Measurements from ENCODE around the gene ATXN8OS.
"Not testable (repeated sequence)": the region's sequence is repeated elsewhere in the genome, so short reads cannot be mapped to it uniquely, and the experiment has no call there.

The ATXN8OS gene

DNA sequence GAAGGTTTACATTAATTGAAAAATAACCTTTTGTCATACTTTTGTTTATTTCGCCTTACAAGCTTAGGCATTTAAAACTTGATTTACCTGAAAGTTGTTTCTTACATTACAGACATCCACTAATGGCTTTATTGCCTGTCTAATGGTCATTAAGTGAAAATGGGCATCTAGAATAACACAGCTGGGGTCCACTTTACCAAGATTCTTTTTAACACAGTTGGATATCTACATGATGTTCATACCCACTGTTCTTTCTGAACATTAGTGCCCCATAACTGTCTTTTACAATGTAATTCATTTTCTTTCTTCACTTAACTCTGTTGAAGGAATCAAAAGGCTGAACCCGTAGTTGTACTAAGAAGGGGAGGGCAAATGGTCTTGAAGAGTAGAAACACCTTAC lies 20.5 kb downstream of the ATXN8OS start:
- Histone ChIP-seq H2AK5ac (ENCODE audit: low read length) (no peak overlapping the region), H3K79me2 (ENCODE audit: control insufficient read depth, insufficient read depth, low read length) (no peaks in the 10 kb centered on the region), H4K8ac (ENCODE audit: low read depth, low read length) (no peak overlapping the region), H2BK120ac (ENCODE audit: low read depth, low read length) (no peak overlapping the region), H3K36me3 (ENCODE audit: control insufficient read depth, insufficient read depth, low read length) (no peaks in the 10 kb centered on the region), H3K23ac (ENCODE audit: low read length) (no peak overlapping the region), H3K27ac (ENCODE audit: low read depth, low read length) (no peak overlapping the region), H3K4me1 (ENCODE audit: control insufficient read depth, low read depth, low read length) (no peaks in the 10 kb centered on the region), H2BK15ac (replicated peaks; ENCODE audit: low read depth) (no peak overlapping the region), H3K4me2 (ENCODE audit: low read length) (no peak overlapping the region), H3K4me3 (ENCODE audit: low read length) (no peak overlapping the region), H4K5ac (ENCODE audit: low read length) (no peak overlapping the region), H3K79me1 (ENCODE audit: low read length) (no peaks in the 10 kb centered on the region), H3K4ac (ENCODE audit: low read depth, low read length) (no peak overlapping the region), H3K9ac (ENCODE audit: low read length) (no peak overlapping the region), H3K18ac (ENCODE audit: low read length) (no peak overlapping the region), H3K56ac (ENCODE audit: low read length) (no peak overlapping the region), H2BK5ac (ENCODE audit: low read length) (no peak overlapping the region), H3K27me3 (ENCODE audit: insufficient read depth, low read length, poor library complexity) (no peaks in the 10 kb centered on the region)
- no peak for DNase-seq
- no CpG with 5 or more reads among the region's 2 CpGs for WGBS (ENCODE audit: extremely low coverage, insufficient coverage, low lambda C conversion rate)

GRCh38 chr13:70142658-70143057 lies 35.0 kb downstream of the ATXN8OS start:
- not testable (repeated sequence) for H3K9ac ChIP-seq (ENCODE audit: low read length); H3K27ac ChIP-seq (ENCODE audit: low read depth, low read length); H2BK5ac ChIP-seq (ENCODE audit: low read length); H3K27me3 ChIP-seq (ENCODE audit: insufficient read depth, low read length, poor library complexity); H3K36me3 ChIP-seq (ENCODE audit: control insufficient read depth, insufficient read depth, low read length); H4K5ac ChIP-seq (ENCODE audit: low read length); H3K4ac ChIP-seq (ENCODE audit: low read depth, low read length); H3K18ac ChIP-seq (ENCODE audit: low read length); H3K79me2 ChIP-seq (ENCODE audit: control insufficient read depth, insufficient read depth, low read length); H3K4me1 ChIP-seq (ENCODE audit: control insufficient read depth, low read depth, low read length); H3K79me1 ChIP-seq (ENCODE audit: low read length); H3K4me3 ChIP-seq (ENCODE audit: low read length); H3K23ac ChIP-seq (ENCODE audit: low read length); H2BK15ac ChIP-seq (replicated peaks; ENCODE audit: low read depth); DNase-seq; H3K56ac ChIP-seq (ENCODE audit: low read length); H3K4me2 ChIP-seq (ENCODE audit: low read length); H4K8ac ChIP-seq (ENCODE audit: low read depth, low read length); H2AK5ac ChIP-seq (ENCODE audit: low read length); H2BK120ac ChIP-seq (ENCODE audit: low read depth, low read length)
- no CpG with 5 or more reads among the region's 12 CpGs for WGBS (ENCODE audit: extremely low coverage, insufficient coverage, low lambda C conversion rate)

DNA sequence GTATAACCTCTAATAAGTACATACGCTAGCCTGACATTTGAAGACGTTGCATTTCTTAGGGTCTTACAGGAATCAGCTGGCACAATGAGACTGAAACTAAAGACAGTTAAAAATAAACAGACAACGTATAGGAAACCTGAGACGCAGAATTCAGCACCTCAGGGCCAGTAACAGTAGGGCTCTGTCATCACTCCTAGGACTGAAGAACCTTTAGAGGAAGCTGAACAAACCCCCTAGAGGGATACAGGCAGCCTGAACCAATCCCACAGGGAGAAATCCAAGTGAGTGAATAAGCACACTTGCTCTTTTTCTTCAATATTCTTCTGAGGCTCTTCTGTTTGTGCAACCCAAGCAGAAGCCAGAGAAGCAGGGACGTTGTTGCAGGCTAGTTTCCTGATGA lies 54.5 kb downstream of the ATXN8OS start:
- no peak overlapping the region for H4K5ac ChIP-seq (ENCODE audit: low read length)
- no peak overlapping the region for H3K18ac ChIP-seq (ENCODE audit: low read length)
- H3K4ac ChIP-seq (ENCODE audit: low read depth, low read length): no peak overlapping the region
- no peak overlapping the region for H3K9ac ChIP-seq (ENCODE audit: low read length)
- H3K4me2 ChIP-seq (ENCODE audit: low read length): no peak overlapping the region
- no peak overlapping the region for H3K56ac ChIP-seq (ENCODE audit: low read length)
- H3K79me1 ChIP-seq (ENCODE audit: low read length): no peaks in the 10 kb centered on the region
- H3K27me3 ChIP-seq (ENCODE audit: insufficient read depth, low read length, poor library complexity): no peaks in the 10 kb centered on the region
- no peak overlapping the region for H2AK5ac ChIP-seq (ENCODE audit: low read length)
- no peak overlapping the region for H2BK15ac ChIP-seq (replicated peaks; ENCODE audit: low read depth)
- no peak overlapping the region for H2BK5ac ChIP-seq (ENCODE audit: low read length)
- no peak overlapping the region for H4K8ac ChIP-seq (ENCODE audit: low read depth, low read length)
- H3K4me1 ChIP-seq (ENCODE audit: control insufficient read depth, low read depth, low read length): no peaks in the 10 kb centered on the region
- H3K23ac ChIP-seq (ENCODE audit: low read length): no peak overlapping the region
- peak; percentile 4 for DNase-seq
- no peak overlapping the region for H3K27ac ChIP-seq (ENCODE audit: low read depth, low read length)
- H3K4me3 ChIP-seq (ENCODE audit: low read length): no peak overlapping the region
- no peaks in the 10 kb centered on the region for H3K79me2 ChIP-seq (ENCODE audit: control insufficient read depth, insufficient read depth, low read length)
- no peak overlapping the region for H2BK120ac ChIP-seq (ENCODE audit: low read depth, low read length)
- no CpG with 5 or more reads among the region's 5 CpGs for WGBS (ENCODE audit: extremely low coverage, insufficient coverage, low lambda C conversion rate)
- H3K36me3 ChIP-seq (ENCODE audit: control insufficient read depth, insufficient read depth, low read length): no peaks in the 10 kb centered on the region

- H3K4me3 ChIP-seq (ENCODE audit: low read length): no peak overlapping the region
- 100% methylated on average over 3 of the region's 5 CpGs for WGBS (ENCODE audit: extremely low coverage, insufficient coverage, low lambda C conversion rate)
Measured at GRCh38 chr13:70170689-70171088, 63.1 kb downstream of the ATXN8OS start.

GRCh38 chr13:70171151-70171550 lies 63.5 kb downstream of the ATXN8OS start:
- Histone ChIP-seq H3K79me2 (ENCODE audit: control insufficient read depth, insufficient read depth, low read length) (no peaks in the 10 kb centered on the region), H3K23ac (ENCODE audit: low read length) (no peak overlapping the region), H2AK5ac (ENCODE audit: low read length) (no peak overlapping the region), H3K9ac (ENCODE audit: low read length) (no peak overlapping the region), H3K79me1 (ENCODE audit: low read length) (no peaks in the 10 kb centered on the region), H2BK5ac (ENCODE audit: low read length) (no peak overlapping the region), H3K4me3 (ENCODE audit: low read length) (no peak overlapping the region), H2BK120ac (ENCODE audit: low read depth, low read length) (no peak overlapping the region), H3K4me1 (ENCODE audit: control insufficient read depth, low read depth, low read length) (no peaks in the 10 kb centered on the region), H3K27ac (ENCODE audit: low read depth, low read length) (no peak overlapping the region), H3K18ac (ENCODE audit: low read length) (no peak overlapping the region), H4K8ac (ENCODE audit: low read depth, low read length) (no peak overlapping the region), H2BK15ac (replicated peaks; ENCODE audit: low read depth) (no peak overlapping the region), H3K56ac (ENCODE audit: low read length) (no peak overlapping the region), H3K4ac (ENCODE audit: low read depth, low read length) (no peak overlapping the region), H3K27me3 (ENCODE audit: insufficient read depth, low read length, poor library complexity) (no peaks in the 10 kb centered on the region), H3K36me3 (ENCODE audit: control insufficient read depth, insufficient read depth, low read length) (no peaks in the 10 kb centered on the region), H4K5ac (ENCODE audit: low read length) (no peak overlapping the region), H3K4me2 (ENCODE audit: low read length) (no peak overlapping the region)
- DNase-seq: no peak
- WGBS (ENCODE audit: extremely low coverage, insufficient coverage, low lambda C conversion rate): no CpG with 5 or more reads among the region's 3 CpGs

More at GRCh38 chr13:70170689-70171088, 63.1 kb downstream of the ATXN8OS start:
- Histone ChIP-seq H3K56ac (ENCODE audit: low read length) (no peak overlapping the region), H3K79me1 (ENCODE audit: low read length) (no peaks in the 10 kb centered on the region), H2BK5ac (ENCODE audit: low read length) (no peak overlapping the region), H2BK15ac (replicated peaks; ENCODE audit: low read depth) (no peak overlapping the region), H3K18ac (ENCODE audit: low read length) (no peak overlapping the region), H3K9ac (ENCODE audit: low read length) (no peak overlapping the region), H3K27ac (ENCODE audit: low read depth, low read length) (no peak overlapping the region), H3K27me3 (ENCODE audit: insufficient read depth, low read length, poor library complexity) (no peaks in the 10 kb centered on the region), H4K8ac (ENCODE audit: low read depth, low read length) (no peak overlapping the region), H3K36me3 (ENCODE audit: control insufficient read depth, insufficient read depth, low read length) (no peaks in the 10 kb centered on the region), H3K79me2 (ENCODE audit: control insufficient read depth, insufficient read depth, low read length) (no peaks in the 10 kb centered on the region), H3K4ac (ENCODE audit: low read depth, low read length) (no peak overlapping the region), H2BK120ac (ENCODE audit: low read depth, low read length) (no peak overlapping the region), H3K4me2 (ENCODE audit: low read length) (no peak overlapping the region), H3K4me1 (ENCODE audit: control insufficient read depth, low read depth, low read length) (no peaks in the 10 kb centered on the region), H4K5ac (ENCODE audit: low read length) (no peak overlapping the region), H3K23ac (ENCODE audit: low read length) (no peak overlapping the region), H2AK5ac (ENCODE audit: low read length) (no peak overlapping the region)
- DNase-seq: no peak

DNA sequence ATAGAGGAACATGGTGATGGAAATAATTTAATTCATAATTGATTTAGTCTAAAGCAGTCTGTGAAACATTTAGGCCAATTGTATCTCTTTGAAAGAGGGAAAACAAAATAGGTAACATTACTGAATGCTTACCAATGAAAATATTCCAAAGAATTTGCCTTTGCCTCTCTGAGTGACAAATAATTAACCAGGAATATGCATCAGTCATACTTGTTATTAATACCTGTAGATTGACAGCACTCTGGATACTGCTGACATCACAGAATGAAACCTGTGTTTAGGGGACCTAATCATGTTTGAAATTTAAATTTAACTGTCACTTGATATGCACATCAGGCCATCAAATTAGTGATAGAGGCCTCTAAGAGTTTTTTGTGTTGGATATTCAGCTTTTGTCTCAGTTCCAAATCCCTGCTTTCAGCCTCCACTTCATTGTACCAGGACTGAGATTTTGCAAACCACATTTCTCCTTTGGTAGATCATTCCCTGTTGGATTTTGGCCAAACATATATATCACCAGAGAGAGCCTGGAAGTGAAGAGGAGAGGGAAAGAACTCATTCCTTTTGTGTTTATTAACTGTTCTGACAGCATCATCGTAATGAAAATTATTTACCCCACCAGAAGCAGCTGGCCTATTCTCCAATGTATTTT lies 65.4 kb downstream of the ATXN8OS start:
- H3K18ac ChIP-seq (ENCODE audit: low read length): no peak overlapping the region
- no peak overlapping the region for H3K4me3 ChIP-seq (ENCODE audit: low read length)

More for the DNA sequence above, 65.4 kb downstream of the ATXN8OS start:
- no peak overlapping the region for H3K4me2 ChIP-seq (ENCODE audit: low read length)
- H2BK120ac ChIP-seq (ENCODE audit: low read depth, low read length): no peak overlapping the region
- no peak overlapping the region for H2BK15ac ChIP-seq (replicated peaks; ENCODE audit: low read depth)
- no peak overlapping the region for H3K4ac ChIP-seq (ENCODE audit: low read depth, low read length)
- no peak overlapping the region for H4K5ac ChIP-seq (ENCODE audit: low read length)
- no peaks in the 10 kb centered on the region for H3K79me1 ChIP-seq (ENCODE audit: low read length)
- no peak for DNase-seq
- H3K56ac ChIP-seq (ENCODE audit: low read length): no peak overlapping the region
- H3K23ac ChIP-seq (ENCODE audit: low read length): no peak overlapping the region
- H3K4me1 ChIP-seq (ENCODE audit: control insufficient read depth, low read depth, low read length): no peaks in the 10 kb centered on the region
- no peaks in the 10 kb centered on the region for H3K36me3 ChIP-seq (ENCODE audit: control insufficient read depth, insufficient read depth, low read length)
- H3K9ac ChIP-seq (ENCODE audit: low read length): no peak overlapping the region
- no peak overlapping the region for H3K27ac ChIP-seq (ENCODE audit: low read depth, low read length)
- no peak overlapping the region for H2AK5ac ChIP-seq (ENCODE audit: low read length)
- H2BK5ac ChIP-seq (ENCODE audit: low read length): no peak overlapping the region
- no peak overlapping the region for H4K8ac ChIP-seq (ENCODE audit: low read depth, low read length)
- no peaks in the 10 kb centered on the region for H3K27me3 ChIP-seq (ENCODE audit: insufficient read depth, low read length, poor library complexity)
- no peaks in the 10 kb centered on the region for H3K79me2 ChIP-seq (ENCODE audit: control insufficient read depth, insufficient read depth, low read length)
- WGBS (ENCODE audit: extremely low coverage, insufficient coverage, low lambda C conversion rate): no CpG with 5 or more reads among the region's 1 CpG
